NCI-H526 treated with DMSO at 0.1 percent for 48 hours (cell line): ENCODE results near the gene PHLDA3.
"Not testable (repeated sequence)": the region's sequence is repeated elsewhere in the genome, so short reads cannot be mapped to it uniquely, and the experiment has no call there.

Experiments used
- DNase-seq: peaks from one replicate; lab custom pipeline; 2025; lab: John Stamatoyannopoulos, UW

The PHLDA3 gene

DNA sequence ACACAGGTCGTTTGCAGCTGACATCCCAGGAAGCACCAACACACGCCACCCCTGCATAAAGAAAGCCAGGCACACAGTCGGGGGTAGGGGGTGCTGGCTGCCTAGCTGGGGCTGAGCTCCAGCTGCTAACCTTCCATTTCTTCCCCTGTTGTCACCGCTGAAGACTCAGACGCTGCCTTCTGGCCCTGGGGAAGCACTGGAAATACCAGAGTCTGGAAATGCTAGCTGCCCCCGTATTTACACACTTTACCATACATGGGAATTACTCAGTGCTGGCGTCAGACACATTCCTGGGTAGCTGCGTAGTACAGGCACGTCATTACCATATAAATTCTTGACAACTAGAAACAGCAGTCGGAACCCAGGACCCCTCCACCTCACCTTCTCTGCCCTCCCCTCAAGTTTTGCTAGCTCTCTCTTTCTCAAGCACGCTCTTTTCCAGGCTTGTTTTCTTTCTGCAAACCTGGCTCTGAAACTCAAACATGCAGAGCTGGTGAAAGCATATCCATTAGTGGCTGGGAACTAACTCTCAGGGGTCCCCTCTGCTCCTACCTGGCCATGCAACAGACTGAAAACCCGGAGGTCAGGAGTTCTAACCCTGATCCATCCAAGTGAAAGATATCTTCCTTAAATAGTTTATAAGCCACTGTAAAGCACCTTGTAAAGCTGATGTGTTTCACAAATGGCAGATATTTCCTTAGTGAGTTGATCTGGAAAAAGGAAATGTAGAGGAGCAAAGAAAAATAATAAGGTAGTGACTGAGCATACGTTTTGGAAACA is 34.6 kb upstream of the PHLDA3 start:
- no peak for DNase-seq

DNA sequence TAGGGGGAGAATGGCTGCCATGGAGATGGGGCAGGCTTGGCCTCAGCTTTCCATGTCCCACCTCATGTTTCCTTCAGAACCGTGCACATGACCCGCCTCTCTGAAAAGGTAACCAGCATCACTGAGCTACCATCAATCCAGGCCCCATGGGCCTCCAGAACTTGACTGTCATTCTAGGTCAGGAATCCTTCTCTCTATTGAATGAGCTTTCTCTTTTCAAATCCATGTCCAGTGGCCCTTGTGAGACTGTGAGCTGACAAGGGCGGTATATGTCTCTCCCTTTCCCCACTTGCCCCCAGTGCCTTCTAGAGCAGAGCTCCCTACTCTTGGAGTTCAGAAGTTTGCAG is 33.5 kb upstream of the PHLDA3 start:
- no peak for DNase-seq

DNA sequence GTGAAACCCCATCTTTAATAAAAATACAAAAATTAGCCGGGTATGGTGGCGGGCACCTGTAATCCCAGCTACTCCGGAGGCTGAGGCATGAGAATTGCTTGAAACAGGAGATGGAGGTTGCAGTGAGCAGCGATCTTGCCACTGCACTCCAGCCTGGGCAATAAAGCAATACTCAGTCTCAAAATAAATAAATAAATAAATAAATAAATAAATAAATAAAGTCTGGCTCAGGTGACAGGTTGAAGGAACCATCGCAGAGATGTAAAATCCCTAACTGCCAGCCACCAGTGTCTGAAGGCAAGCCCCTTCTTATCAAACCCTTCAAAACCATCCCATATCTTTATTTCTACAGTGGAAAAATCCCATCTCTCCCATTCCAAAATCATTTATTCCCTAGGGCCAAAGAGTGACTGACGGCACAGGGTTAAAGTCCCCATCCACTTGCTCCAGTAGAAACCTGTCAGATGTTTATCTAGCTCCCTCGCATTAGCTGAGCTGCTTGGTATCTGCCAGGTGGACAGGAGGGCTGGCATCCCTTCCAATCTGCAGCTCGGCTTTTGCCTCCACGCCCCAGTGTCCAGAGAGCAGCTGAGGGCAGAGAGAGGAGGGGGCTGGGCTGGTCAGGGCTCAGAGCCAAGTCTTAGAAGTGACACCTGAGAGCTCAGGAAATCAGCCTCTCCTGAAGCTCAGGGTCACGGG is 33.0 kb upstream of the PHLDA3 start:
- no peak for DNase-seq

DNA sequence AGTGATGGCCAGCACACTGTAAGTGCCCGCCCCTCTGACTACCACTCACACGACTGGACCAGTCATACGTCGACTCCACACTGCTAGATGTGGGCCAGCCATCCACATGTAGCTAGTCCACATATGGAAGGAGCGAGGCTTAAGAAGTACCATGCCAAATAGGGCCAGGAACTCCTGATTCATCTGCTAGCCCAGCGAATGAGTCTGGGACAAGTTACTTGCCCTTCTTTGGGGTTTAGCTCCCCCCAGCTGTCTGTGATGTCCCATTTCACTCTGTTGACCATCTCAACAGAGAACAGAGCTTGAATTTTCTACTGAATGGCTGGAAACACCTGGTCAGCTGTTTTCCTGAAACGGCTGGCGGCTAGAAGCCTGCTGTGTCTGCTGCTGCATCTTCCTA is 32.2 kb upstream of the PHLDA3 start:
- DNase-seq: no peak

DNA sequence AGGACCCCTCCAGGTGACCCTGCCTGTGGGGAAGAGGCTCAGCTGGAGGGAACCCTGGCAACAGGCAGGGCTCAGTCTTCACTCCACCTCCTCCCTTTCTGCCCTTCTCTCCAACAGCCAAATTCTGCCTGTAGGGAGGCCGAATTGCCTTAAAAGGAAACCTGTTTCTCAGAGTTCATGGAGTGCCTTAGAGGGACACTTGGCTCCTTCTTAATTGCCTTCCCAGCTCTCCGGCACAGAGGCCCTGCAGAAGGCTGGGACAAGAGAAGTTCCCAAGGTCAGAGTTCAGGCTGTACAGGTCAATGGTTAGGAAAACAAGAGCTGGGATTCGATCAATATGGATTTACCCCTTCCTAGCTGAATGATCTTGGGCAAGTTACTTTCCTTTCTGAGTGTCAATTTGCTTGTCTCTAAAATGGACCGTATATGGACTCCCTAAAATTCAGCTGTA is 31.7 kb upstream of the PHLDA3 start:
- no peak for DNase-seq

DNA sequence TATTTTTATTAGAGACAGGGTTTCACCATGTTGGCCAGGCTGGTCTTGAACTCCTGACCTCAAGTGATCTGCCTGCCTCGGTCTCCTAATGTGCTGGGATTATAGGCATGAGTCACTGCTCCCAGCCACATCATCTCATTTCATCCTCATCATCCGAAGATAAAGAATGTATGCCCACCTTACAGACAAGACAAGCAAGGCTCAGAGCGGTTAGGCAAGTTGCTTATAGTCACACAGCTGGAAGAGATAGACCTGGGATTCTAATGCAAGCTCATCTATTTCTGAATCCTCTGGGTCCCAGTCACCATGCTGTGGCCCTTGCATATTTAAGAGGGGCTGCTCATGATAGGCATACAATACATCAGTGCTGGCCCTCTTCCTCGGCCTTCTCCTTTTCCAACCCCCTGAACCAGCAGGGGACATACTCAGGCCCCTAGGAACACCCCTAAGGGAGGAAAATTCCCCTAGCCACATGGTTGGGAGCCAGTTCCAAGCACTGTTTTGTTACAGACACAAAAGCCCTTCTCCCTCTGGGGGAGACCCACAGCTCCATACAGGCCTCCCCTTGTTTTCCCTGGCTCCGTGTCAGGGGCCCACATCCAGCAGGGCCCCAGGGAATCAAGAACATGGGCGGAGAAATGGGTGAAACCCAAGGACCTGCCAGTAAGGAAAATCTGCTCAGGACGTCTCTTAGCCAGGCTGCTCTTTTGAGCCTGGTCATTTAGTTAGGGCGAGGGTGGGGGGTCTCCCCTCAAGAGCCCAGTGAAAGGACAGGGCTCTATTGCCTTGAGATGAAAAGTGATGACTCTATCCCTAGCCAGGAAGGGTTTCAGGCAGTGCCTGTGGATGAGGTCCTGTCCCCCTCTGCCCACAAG is 31.0 kb upstream of the PHLDA3 start:
- DNase-seq: no peak

DNA sequence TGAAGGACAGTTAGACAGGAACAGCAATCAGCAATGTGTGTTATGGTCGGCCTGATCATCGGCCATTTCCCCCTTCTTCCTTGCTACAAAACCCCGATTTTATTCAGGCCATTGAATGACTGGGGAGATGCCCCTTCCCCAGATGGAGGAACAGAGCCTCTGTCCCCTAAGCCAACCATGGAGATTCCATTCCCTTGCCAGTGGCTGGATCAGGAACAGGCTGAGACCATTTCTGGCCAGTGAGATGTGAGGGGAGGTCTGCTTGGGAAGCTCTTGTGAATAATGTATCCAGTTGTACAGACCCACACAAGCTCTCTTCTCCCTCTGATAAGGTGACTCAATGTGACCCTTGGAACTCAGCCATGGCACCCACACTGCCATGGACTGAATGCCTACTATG is 30.2 kb upstream of the PHLDA3 start:
- DNase-seq: no peak

DNA sequence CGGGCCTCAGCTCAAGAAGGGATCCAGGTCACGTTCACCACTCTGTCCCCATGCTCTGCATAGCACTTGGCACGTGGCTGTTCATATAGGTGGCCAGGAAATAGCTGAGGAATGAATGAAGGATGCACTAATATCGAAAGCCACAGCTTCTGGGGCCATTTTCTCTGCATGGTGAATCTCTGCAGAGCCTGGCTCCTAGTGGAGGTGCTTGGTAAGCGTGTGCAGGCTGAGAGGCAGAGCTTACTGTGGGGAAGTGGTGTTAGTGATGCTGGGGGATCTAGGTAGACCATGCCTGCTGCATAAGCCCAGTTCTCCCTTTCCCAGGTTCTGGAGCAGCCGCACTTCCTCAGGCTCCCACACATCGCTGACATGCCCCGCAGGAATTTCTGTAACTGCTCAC is 29.6 kb upstream of the PHLDA3 start:
- no peak for DNase-seq

DNA sequence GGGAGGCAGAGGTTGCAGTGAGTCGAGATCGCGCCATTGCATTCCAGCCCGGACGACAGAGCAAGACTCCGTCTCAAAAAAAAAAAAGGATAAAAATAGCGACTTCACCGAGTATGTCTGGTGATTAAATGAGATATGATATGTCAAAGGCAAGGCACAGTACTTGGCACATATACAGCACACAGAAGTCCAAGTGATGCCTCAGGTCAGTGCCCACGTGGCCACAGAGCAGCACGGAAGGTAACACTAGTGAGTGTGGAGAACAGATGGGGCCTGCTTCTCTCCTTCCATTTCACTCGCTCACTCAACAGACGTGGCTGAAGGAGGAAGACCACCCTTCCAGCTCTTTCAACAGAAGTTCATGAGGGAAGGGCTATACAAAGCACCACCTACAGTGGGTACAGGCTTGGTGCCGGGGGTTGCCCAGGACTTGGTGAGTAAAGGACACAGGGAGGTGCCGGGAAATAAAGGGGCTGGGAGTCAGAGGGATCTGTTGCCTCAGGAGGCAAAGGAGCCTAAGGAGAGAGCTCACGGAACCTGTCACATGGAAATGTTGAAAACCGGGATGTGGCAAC is 29.0 kb upstream of the PHLDA3 start:
- DNase-seq: no peak

DNA sequence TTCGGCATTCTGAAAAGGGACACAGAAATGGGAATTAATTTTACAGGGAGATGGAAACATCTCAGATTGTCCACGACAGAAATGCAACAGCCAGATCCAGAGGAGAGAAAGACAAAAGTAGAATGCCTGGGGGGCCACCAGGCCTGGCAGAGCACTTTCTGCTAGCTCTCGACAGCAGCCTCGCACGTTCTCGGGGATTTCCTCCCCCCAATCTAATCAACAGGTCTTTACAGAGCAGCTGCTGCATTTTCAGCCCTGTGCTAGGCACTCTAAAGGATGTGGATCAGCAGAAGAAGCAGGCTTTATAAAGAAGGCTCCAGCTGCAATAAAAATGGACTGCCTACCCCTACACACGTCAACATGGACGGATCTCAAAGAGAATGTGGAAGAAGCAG is 27.3 kb upstream of the PHLDA3 start:
- DNase-seq: no peak

DNA sequence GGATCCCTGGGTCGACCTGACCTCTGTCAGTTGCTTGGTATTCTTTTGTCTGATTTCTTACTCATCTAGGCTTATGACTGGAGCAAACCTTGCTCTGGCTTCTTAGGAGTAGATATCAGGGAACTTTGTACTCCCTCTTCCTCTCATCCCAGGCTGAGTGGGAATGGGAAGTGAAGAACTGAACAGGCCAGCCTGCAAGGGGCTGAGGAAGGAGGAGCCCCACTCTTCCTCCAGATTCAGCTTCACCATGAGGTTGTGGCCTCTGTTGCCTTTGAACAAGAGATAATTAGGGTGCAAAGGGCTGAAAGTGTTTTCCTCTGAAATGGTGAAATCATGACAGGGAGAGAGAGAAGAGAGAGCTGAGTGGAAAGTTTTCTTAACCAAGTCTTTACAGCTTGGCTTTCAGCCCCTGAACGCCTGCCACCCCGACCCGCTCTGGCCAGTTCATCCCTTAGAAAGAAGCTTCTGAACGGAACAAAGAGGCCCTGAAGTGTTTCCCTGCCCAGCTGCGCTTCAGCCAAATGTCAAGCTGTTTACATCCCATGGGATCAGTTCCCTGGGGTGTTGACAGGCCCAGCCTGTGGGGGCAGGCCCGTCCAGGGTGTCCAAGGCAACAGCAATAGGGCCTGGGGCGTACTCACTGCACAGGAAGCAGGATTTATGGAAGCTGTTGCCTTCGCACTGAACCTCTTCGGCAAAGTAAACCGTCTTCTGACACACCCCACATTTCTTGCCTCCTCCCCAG is 26.7 kb upstream of the PHLDA3 start:
- peak; percentile 49 for DNase-seq

DNA sequence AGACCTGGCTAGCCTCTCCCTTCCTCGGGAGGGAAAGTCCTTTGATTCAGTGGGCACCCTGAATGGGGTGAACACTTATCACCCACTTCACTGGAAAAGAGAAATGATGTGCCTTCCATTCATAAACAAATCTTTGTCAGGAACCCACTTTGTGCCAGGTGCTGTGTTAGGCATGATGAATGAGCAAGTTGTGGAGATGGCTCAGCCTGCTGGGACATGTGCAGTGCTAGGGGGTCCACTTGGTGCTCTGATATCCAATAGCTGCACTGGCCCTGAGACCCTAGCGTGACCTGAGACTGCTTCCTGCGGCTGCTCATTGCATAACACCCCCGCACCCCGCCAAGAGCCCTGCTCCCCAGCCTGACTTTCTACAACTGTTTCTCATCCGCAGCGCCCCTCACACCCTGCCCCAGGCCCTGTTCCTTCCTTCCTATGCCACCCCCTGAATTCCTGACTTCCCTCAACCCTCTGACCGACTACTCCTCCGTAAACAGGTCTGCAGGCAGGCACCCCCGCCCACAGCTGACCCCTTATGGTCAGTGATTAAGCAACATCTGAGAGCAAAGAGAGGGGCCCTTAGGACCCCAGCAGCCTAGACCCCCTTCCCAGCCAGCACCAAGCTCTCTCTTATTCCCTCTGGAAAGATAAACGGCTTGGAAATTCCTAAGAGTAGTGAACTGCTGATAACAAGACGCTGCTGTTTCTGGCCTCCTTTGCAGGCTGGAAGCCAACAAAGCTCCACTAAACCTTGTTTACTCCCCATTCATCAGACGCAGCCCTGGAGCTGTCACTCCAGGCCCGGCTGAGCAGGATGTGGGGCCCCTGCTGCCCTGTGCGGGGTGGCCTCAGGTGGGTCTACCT is 25.0 kb upstream of the PHLDA3 start:
- no peak for DNase-seq

DNA sequence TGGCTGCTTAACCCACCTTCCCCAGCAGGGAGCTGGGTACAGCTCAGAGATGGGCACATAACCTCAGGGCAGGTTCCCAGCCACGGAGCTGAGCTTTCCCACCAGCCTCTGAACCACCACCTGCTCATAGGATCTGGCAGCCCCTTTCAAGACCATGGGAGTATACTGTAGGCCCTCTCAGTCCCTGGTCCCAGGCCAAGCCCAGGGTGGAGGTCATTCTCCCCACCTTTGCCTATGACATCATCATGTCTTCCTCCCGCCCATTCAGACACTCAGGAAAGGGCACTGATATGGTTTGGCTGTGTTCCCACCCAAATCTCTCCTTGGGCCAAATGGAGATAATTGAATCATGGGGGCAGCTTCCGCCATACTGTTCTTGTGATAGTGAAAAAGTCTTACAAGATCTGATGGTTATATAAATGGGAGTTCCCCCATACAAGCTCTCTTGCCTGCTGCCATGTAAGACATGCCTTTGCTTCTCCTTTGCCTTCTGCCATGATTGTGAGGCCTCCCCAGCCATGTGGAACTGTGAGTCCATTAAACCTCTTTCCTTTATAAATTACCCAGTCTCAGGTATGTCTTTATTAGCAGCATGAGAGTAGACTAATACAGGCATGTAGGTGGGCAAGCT is 24.2 kb upstream of the PHLDA3 start:
- not testable (repeated sequence) for DNase-seq

DNA sequence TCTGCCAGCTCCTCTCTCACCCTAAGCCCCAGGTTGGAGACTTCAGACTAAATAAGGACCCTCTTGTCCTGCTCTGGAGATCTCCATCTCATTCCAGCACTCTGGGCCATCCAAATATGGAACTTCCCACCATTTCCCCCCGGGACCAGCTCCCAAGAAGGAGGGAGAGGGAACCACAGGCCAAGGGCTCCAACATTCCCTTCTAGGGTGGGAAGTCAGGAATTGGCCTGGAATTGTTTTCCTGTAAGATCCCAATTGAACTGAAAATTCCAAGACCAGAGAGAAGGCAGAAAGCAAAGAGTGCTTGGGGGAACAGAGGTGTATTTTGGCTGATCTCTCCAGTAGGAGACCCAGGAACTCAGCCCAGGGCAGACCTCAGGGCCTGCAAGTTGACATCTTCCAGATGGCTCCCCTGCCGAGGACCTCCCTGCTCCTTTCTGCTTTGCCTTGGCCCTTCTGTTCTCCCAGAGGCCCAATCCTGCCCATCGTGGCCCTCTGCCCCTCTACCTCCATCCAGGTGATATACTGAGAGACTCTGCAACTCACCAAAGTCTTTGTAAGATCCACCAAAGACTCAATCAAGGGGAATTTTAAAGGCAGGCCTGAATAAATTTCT is 23.0 kb upstream of the PHLDA3 start:
- no peak for DNase-seq

DNA sequence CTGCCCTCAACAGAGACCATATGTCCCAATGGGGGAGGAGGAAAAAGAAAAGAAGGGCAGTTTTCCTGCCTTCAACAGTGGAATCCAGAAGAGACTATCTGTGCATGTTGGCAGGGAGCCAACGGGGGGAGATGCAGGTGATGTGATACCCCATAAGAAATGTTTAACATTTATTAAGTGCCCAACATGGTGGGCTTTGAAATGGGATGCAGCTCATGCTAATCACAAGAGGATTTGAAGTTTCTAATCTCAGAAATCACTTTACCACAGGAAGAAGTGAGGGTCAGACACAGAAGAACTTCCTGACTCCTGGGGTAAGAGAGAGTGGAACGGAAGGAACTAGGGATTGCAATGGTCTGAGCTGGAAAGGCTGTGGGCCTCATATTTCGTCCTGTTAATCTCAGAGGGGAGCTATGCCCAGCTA is 21.7 kb upstream of the PHLDA3 start:
- DNase-seq: no peak

DNA sequence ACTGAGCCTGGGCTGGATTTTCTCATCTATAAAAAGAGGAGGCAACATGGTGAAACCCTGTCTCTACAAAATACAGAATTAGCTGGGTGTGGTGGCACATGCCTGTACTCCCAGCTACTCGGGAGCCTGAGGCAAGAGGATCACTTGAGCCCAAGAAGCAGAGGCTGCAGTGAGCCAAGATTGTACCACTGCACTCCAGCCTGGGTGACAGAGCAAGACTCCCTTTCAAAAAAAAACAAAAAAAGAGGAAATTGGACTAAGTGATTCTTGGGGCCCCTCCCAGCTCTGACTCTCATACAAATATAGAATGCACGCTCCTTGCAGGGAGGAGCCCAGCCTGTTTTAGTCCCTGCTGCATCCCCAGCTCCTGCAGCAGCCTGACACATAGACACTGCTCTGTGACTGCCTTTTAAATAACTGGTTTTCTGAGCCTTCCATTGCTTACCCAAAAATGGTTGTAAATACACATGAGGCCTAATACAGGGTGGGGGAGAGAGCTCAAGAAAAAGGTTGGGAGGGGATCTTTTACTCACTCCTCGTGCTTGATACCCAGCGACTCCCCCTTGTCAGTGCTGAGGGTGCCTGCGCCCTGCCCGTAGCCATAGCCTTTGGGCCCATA is 20.8 kb upstream of the PHLDA3 start:
- no peak for DNase-seq

DNA sequence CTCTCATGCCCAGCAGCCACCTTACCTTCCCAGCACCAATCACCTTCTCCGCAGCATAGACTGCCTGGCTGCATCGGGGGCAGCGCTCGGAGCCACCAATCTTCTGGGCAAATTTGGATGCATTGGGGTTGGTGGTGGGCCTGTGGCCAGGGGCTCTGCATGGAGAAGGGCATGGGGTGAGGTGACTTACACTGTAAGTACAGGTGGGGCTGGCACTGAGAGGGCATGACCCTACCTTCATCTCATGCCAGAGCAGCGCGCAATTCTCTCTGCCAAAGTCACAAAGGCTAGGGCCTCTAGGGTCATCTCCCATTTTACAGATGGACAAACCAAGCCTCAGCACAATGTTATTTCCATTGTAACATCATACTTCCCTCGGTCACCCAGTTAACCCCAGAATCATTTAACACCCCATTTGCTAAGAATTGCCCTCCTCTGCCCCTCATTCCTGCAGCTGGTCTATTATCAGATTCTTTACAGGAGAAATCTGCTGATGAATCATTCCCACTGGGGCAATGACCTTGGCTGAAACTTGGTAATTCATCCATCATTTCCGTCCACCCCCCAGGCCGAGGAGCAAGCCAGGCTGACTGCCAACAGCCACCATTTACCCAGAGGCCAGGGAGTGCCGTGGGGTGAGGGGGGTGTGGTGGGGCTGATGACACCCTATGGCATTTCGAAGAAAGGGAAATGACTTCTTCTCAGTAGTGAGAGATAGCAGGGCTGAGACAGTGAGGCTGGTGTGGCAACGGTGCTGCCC is 20.0 kb upstream of the PHLDA3 start:
- DNase-seq: no peak

DNA sequence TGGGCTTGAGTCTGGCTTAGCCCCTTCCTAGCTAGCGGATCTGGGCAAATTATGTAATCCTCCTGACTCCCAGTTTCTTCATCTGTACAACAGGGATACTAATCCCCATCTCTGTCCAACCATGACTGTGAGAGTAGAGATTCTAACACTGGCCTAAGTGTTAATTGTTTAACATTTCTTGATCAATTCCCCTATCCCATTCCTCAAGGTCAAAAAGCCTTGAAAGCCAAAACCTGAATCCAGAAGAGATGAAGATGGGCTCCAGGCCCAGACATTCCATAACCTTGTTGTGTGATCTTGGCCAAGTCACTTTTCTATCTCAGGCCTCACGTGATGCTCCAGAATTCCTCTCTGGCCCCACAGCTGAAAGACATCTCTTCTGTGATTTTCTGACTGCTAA is 18.8 kb upstream of the PHLDA3 start:
- no peak for DNase-seq

DNA sequence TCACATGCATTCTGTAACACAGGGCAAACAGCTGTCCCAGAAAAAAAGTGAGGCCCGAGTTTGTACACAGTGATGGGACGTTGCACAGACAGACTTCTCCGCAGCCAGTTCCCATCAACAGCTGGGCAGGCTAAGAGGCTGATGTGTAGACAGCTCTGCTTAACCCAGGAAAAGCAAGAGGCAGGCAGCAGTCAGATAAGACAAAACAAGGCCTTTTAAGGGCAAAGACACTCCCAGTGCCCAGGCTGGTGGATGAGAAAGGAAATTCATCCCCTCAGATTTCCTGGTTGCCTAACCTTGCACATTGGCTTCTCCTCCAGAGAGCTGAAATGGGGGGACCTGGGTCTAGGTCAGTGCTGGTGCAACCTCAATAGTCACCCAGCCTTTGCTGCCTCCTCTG is 17.2 kb upstream of the PHLDA3 start:
- no peak for DNase-seq
